Measurements from ENCODE around the gene FYB1.

The FYB1 gene

GRCh38 chr5:39236718-39237117, 17.4 kb upstream of the FYB1 start:
- no peak for TF ChIP-seq CTCF (IDR thresholded peaks at IDR 0.05)

DNA sequence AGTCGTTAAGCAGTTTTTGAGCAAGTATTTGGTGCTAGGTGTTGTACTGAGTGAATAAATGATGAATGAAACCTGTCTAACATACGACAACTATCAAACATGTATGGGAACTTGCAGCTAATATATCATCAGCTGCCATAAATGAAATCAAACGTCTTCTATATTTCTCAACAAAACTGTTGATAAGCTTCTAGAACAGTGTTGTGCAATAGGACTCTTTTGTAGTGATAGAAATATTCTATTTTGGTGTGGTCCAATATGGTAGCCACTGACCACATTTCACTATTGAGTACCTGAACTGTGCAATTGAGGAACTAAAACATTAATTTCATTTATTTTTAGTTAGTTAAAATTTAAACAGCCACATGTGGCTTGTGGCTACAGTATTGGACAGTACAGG, 16.3 kb upstream of the FYB1 start:
- no peak for TF ChIP-seq CTCF (IDR thresholded peaks at IDR 0.05)

GRCh38 chr5:39233783-39234182, 14.4 kb upstream of the FYB1 start:
- no peak for TF ChIP-seq CTCF (IDR thresholded peaks at IDR 0.05)

DNA sequence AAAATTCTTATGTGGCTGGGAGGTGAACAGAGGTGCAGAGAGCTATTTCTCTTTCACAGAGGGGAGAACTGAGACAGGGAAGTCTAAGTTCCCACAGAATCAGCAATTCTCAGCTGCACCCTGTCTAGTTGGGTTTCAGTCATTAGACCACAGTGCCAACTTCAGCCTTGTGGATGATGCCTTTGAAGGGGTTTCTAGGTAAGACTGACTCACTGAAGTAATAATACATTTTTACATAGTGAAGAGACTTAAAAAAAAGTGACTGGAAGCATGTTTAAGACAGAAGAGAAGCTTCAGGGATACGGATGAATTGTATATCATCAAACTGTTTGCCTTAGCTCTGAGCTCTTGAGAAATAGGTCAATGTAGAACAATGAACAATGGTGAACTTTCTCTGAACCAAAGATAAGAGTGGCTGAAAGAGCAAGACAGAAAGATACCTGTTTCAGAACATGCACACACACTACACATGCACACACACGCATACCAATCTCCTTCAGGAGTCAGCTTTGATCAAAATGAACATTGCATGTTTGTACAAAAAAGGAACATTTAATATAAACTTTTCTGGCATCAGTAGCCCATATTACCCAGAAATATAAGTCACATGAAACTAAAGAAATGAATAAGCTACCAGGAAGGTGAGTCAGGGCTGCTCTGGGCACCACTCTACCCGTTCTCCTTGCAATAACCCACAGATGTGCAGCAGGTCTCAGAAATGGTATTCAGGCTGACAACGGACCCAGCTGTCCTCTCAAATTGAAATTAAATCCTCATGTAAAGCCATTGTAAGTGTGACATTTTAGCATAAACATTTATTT, 12.6 kb upstream of the FYB1 start:
- no peak for TF ChIP-seq CTCF (IDR thresholded peaks at IDR 0.05)

DNA sequence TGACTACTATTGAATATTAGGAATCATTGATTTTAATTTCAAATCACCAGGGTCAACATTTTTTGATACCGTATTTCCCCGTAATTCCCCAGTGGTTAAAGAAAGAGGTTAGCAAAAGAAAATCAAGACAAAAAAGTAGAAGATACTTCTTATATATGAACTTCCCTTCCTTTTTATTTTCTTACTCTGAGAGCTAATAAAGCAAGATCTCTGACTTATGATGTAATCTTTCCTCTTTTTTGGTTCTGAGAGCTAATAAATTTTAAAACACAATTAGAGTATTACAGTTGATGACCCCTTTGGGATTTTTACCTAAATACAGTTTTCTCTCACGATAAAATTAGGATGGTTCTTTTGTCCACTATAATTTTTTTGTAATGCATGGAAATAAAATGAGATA, 9.2 kb upstream of the FYB1 start:
- no peak for TF ChIP-seq CTCF (IDR thresholded peaks at IDR 0.05)

DNA sequence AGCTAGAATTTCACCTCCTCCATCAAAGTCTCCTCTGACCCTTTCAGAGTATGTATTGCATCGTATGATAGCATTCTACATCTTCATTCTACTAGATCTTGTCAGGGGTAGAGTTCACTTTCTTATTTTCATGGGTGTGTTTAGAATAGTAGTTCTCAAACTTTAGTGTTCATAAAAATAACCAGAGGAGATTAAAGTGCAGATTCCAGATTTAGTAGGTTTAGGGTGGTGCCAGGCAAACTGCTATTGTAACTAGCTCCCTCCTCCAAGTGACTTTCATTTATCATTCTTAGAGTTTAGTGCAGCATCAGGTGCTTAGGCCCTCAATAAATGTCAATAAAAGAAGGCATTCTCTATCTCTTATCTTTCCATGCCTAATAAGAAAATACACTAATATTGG, 7.2 kb upstream of the FYB1 start:
- TF ChIP-seq CTCF (IDR thresholded peaks at IDR 0.05), result no peak

DNA sequence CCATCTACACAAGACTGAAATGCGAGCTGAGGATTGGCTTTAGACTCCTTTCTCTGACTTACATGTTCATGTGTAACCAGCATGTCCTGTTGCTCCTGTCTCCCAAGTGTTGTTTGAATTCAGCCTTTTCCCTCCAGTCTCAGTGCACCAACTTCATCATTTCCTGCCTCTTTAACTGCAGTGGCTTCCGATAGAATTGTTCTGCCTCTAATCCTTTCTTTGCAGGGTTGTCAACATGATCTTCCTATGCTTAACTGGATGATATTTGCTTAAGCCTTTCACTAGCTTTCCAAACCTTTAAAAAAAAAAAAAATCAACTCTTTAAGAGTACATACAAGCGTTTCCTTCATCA, 6.7 kb upstream of the FYB1 start:
- TF ChIP-seq CTCF (IDR thresholded peaks at IDR 0.05), result no peak

All from LNCAP (cell line).